K562 (cell line): ENCODE data around the gene RUNX3. TPM values are rescaled to one million over a fixed set of nuclear protein-coding genes. Genes with fewer than 3 reads are reported as not detected.
A peak's percentile ranks its signal among the peaks of the same experiment; 100 is the strongest.

Experiments used
- ATF1 ChIP-seq, 2 experiments: fragments of 450-650 bp in 1 of 2; IDR thresholded peaks; 2 replicates each; pipeline ENCODE4 v1.6.1; 2016; ENCODE audit warnings: missing compliant biosample characterization in 1 of 2, missing genetic modification characterization in 1 of 2
- CHCHD3 ChIP-seq: fragments of 250-450 bp; sonication (Bioruptor Pico); IDR thresholded peaks from 2 replicates; pipeline ENCODE4 v2.1.2; 2022; ENCODE audit warnings: mild to moderate bottlenecking
- COPS2 ChIP-seq: fragments of 450-650 bp; conservative IDR thresholded peaks from 2 replicates; pipeline ENCODE4 v1.6.1; 2016; ENCODE audit warnings: mild to moderate bottlenecking, moderate library complexity
- HEY1 ChIP-seq: fragments of 250-450 bp; sonication (Bioruptor Pico); IDR thresholded peaks from 2 replicates; pipeline ENCODE4 v1.5.0; 2020; ENCODE audit warnings: mild to moderate bottlenecking, moderate library complexity, borderline replicate concordance
- ILK ChIP-seq: fragments of 450-650 bp; IDR thresholded peaks from 2 replicates; pipeline ENCODE4 v1.6.1; 2016; ENCODE audit warnings: missing genetic modification characterization, low read depth, mild to moderate bottlenecking, missing compliant biosample characterization, moderate library complexity, borderline replicate concordance
- KAT2B ChIP-seq: IDR thresholded peaks from one replicate; pipeline ENCODE4 v1.6.1; 2012; ENCODE audit warnings: low read depth, mild to moderate bottlenecking, control low read depth, inconsistent platforms, low read length, moderate library complexity
- LARP7 ChIP-seq: fragments of 450-650 bp; IDR thresholded peaks from 2 replicates; pipeline ENCODE4 v1.6.1; 2016
- RCOR1 ChIP-seq, 2 experiments: IDR thresholded peaks; 2 replicates each; pipeline ENCODE4 v1.6.1; 2012; ENCODE audit warnings: low read depth in 2 of 2, low read length in 2 of 2, borderline replicate concordance in 1 of 2, improper control_type of control experiment in 1 of 2
- SUPT5H ChIP-seq: fragments of 450-650 bp; IDR thresholded peaks from 2 replicates; pipeline ENCODE4 v1.6.1; 2016
- XRCC3 ChIP-seq: fragments of 450-650 bp; IDR thresholded peaks from 2 replicates; pipeline ENCODE4 v1.6.1; 2017; ENCODE audit warnings: mild to moderate bottlenecking, moderate library complexity
- YBX1 ChIP-seq: fragments of 450-650 bp; IDR thresholded peaks from 2 replicates; pipeline ENCODE4 v1.7.1; 2016; ENCODE audit warnings: mild to moderate bottlenecking
- ZNF143 ChIP-seq: sonication (generic); formaldehyde crosslinking; IDR thresholded peaks from 2 replicates; pipeline ENCODE4 v1.9.0; 2022; ENCODE audit warnings: mild to moderate bottlenecking, missing genetic modification reagents
- ZNF57 ChIP-seq: fragments of 450-650 bp; formaldehyde crosslinking; IDR thresholded peaks from 2 replicates; pipeline ENCODE4 v1.4.0; 2020; ENCODE audit warnings: mild to moderate bottlenecking, moderate library complexity
- polyA plus RNA-seq, 8 experiments: library from polyadenylated mRNA; depleted of rRNA in 4 of 8; stranded (reverse) in 5 of 8; unstranded in 3 of 8; fragments of >200 nt; fragmentation: Nextera tagmentation in 2 of 8; fragmentation: Illumina TruSeq in 1 of 8; extraction: Ambion mirVana in 2 of 8; extraction: Trizol in 1 of 8; gene quantifications; 2 replicates each; pipeline versions ENCODE4 v1.2.1 to v1.2.3, GENCODE V29; 2011 to 2014; ENCODE audit warnings: inconsistent platforms in 1 of 8, missing spikeins in 1 of 8
- total RNA-seq, 7 experiments: library from RNA; depleted of rRNA in 6 of 7; stranded (reverse); fragments of >200 nt in 6 of 7; fragmentation: Illumina TruSeq in 2 of 7; extraction: Trizol in 2 of 7; gene quantifications; 2 replicates each; pipeline versions ENCODE4 v1.2.1 to v1.2.3, GENCODE V29; 2011 to 2021; ENCODE audit warnings: low replicate concordance in 1 of 7
- TF ChIP-seq, protein P1 (sequence below): fragments of 450-650 bp; IDR thresholded peaks from 2 replicates; pipeline ENCODE4 v1.6.1; 2016; ENCODE audit warnings: mild to moderate bottlenecking
- TF ChIP-seq, protein P2 (sequence below): sonication (generic); formaldehyde crosslinking; IDR thresholded peaks from 2 replicates; pipeline ENCODE4 v1.8.0; 2022; ENCODE audit warnings: mild to moderate bottlenecking, missing genetic modification reagents
- TF ChIP-seq, protein P3 (sequence below): sonication (generic); formaldehyde crosslinking; IDR thresholded peaks from 2 replicates; pipeline ENCODE4 v1.5.0; 2020; ENCODE audit warnings: missing genetic modification reagents
- TF ChIP-seq, protein P4 (sequence below): sonication (generic); formaldehyde crosslinking; IDR thresholded peaks from 2 replicates; pipeline ENCODE4 v1.8.0; 2022; ENCODE audit warnings: mild to moderate bottlenecking, missing genetic modification reagents
- TF ChIP-seq, protein P5 (sequence below): fragments of 250-450 bp; sonication (Bioruptor Pico); IDR thresholded peaks from 2 replicates; pipeline ENCODE4 v1.5.0; 2021; ENCODE audit warnings: mild to moderate bottlenecking, moderate library complexity
- TF ChIP-seq, protein P6 (sequence below): fragments of 450-650 bp; IDR thresholded peaks from 2 replicates; pipeline ENCODE4 v1.6.1; 2014; ENCODE audit warnings: low read depth, mild to moderate bottlenecking, moderate library complexity, borderline replicate concordance

Gene RUNX3
- total and polyA plus RNA-seq, 9 of the 15 experiments (the other 6 are each of a cell fraction or from before 2014, with no cell fraction given) = 0.01 to 0.64 (median 0.09) TPM

DNA sequence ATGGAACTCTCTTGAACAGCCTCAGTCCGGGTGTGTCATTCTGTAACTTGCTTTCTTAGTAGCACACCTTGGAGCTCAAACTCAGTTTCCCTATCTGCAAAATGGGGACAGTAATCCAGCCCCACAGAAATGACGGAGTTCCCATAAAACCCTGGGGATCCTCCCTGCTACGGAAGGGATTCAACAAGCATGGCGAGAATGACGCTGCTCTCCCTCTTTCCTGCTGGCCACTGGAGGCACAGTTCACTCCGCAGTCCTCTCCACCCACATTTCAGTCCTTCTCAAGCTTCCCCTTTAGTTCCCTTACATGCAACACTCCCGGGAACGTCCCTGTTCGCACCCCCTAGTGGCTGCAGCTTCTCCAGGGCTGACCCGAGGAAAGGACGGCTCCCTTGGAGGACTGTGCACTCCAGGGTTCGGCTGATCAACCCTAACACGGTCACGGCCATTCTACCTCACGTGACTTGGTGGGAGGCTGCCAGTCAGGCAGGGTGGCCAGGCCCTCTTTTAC, 20.6 kb downstream of the RUNX3 start (continued):
- TF ChIP-seq, protein P1, sequence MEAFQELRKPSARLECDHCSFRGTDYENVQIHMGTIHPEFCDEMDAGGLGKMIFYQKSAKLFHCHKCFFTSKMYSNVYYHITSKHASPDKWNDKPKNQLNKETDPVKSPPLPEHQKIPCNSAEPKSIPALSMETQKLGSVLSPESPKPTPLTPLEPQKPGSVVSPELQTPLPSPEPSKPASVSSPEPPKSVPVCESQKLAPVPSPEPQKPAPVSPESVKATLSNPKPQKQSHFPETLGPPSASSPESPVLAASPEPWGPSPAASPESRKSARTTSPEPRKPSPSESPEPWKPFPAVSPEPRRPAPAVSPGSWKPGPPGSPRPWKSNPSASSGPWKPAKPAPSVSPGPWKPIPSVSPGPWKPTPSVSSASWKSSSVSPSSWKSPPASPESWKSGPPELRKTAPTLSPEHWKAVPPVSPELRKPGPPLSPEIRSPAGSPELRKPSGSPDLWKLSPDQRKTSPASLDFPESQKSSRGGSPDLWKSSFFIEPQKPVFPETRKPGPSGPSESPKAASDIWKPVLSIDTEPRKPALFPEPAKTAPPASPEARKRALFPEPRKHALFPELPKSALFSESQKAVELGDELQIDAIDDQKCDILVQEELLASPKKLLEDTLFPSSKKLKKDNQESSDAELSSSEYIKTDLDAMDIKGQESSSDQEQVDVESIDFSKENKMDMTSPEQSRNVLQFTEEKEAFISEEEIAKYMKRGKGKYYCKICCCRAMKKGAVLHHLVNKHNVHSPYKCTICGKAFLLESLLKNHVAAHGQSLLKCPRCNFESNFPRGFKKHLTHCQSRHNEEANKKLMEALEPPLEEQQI = no peak
- TF ChIP-seq COPS2 (no peak), ZNF143 (no peak), CHCHD3 (CRISPR knock-in tag) (no peak), HEY1 (CRISPR knock-in tag) (no peak), ATF1 (CRISPR knock-in tag; IDR thresholded peaks at IDR 0.05) (no peak), ATF1 (tag; IDR thresholded peaks at IDR 0.05) (peak; percentile 48; the same call in 1 of the 2 replicates), KAT2B (no peak), XRCC3 (no peak), RCOR1 (IDR thresholded peaks at IDR 0.05; ENCODE audit: borderline replicate concordance in 1 of 2, low read depth in 2 of 2, low read length in 2 of 2) (peak; percentile 52 to 59; a peak in 2 of 4 replicates), LARP7 (no peak), ZNF57 (CRISPR knock-in tag) (no peak), SUPT5H (no peak), YBX1 (no peak), ILK (tag) (no peak)
- TF ChIP-seq, protein P2, sequence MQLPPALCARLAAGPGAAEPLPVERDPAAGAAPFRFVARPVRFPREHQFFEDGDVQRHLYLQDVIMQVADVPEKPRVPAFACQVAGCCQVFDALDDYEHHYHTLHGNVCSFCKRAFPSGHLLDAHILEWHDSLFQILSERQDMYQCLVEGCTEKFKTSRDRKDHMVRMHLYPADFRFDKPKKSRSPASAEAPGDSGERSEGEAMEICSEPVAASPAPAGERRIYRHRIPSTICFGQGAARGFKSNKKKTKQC = no peak
- TF ChIP-seq, protein P3, sequence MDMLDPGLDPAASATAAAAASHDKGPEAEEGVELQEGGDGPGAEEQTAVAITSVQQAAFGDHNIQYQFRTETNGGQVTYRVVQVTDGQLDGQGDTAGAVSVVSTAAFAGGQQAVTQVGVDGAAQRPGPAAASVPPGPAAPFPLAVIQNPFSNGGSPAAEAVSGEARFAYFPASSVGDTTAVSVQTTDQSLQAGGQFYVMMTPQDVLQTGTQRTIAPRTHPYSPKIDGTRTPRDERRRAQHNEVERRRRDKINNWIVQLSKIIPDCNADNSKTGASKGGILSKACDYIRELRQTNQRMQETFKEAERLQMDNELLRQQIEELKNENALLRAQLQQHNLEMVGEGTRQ = peak; percentile 63
- TF ChIP-seq, protein P4, sequence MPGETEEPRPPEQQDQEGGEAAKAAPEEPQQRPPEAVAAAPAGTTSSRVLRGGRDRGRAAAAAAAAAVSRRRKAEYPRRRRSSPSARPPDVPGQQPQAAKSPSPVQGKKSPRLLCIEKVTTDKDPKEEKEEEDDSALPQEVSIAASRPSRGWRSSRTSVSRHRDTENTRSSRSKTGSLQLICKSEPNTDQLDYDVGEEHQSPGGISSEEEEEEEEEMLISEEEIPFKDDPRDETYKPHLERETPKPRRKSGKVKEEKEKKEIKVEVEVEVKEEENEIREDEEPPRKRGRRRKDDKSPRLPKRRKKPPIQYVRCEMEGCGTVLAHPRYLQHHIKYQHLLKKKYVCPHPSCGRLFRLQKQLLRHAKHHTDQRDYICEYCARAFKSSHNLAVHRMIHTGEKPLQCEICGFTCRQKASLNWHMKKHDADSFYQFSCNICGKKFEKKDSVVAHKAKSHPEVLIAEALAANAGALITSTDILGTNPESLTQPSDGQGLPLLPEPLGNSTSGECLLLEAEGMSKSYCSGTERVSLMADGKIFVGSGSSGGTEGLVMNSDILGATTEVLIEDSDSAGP (CRISPR knock-in tag) = no peak
- TF ChIP-seq, protein P5, sequence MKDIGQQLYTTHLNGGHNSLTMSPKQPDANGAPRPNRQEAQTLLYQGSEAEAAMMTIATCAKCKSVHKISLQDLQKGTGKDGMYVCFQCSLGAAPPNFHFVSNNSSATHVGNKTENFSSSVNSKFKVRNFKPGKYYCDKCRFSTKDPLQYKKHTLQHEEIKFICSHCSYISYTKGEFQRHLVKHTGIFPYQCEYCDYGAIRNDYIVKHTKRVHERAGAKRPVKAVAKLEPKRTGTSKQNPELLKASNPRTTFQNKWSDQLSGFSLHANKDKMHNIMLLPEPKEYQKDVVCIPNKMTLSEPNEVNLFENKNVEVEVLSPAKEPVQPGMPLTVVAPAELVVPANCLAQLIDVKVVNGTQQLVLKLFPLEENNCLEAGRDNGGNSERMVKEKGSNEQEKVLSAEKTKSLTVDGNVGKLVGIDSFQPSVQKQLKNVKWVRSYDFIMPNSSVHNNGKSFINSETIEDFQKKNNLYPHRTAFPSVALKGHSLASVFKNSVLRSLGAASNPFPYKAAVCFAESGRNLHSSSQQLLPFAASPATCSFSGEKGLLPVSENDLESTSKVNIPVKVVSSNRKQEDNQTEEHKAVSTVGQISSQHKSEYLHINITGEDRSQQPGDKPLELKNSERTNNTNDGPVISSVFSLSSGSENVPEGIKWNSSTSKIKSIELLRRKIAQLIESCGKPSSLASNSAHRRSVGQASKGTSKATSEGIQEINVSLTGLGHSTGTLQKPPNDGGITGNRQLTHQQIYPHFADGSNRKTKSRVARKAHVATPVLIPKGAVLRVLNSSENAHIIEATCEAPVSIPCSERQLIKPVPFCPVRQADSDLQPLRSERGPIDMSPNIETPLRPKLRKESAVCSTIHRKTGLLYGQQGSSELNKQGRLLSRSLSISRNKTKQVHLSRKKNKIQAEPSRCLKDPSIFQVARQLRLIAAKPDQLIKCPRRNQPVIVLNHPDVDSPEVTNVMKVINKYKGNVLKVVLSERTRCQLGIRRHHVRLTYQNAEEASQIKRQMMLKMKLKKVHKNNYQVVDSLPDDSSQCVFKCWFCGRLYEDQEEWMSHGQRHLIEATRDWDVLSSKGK = no peak
- TF ChIP-seq, protein P6, sequence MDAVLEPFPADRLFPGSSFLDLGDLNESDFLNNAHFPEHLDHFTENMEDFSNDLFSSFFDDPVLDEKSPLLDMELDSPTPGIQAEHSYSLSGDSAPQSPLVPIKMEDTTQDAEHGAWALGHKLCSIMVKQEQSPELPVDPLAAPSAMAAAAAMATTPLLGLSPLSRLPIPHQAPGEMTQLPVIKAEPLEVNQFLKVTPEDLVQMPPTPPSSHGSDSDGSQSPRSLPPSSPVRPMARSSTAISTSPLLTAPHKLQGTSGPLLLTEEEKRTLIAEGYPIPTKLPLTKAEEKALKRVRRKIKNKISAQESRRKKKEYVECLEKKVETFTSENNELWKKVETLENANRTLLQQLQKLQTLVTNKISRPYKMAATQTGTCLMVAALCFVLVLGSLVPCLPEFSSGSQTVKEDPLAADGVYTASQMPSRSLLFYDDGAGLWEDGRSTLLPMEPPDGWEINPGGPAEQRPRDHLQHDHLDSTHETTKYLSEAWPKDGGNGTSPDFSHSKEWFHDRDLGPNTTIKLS = no peak
